Liver (tissue), 3 donors: ENCODE measurements around the gene TFAP2B.

ENCODE experiments used
- ATF3 ChIP-seq: IDR thresholded peaks from 2 replicates; pipeline ENCODE4 v1.6.1; 2016; ENCODE audit warnings: antibody characterized with exemption
- CTCF ChIP-seq: fragments of 150-350 bp; IDR thresholded peaks from 2 replicates; pipeline ENCODE4 v1.5.1; 2017; ENCODE audit warnings: improper control_type of control experiment, low read depth, low read length; ENCODE audit not compliant: missing input control
- EGR1 ChIP-seq, 2 donors: IDR thresholded peaks; 2 replicates each; pipeline ENCODE4 v1.6.1; 2016 to 2018; ENCODE audit warnings: antibody characterized with exemption in 2 of 2, low read depth in 2 of 2
- FOXA1 ChIP-seq: IDR thresholded peaks from 2 replicates; pipeline ENCODE4 v1.6.1; 2016; ENCODE audit warnings: antibody characterized with exemption
- GABPA ChIP-seq, 2 donors: IDR thresholded peaks in 1 of 2; conservative IDR thresholded peaks in 1 of 2; 2 replicates each; pipeline ENCODE4 v1.6.1; 2016; ENCODE audit warnings: antibody characterized with exemption in 2 of 2, mild to moderate bottlenecking in 1 of 2, moderate library complexity in 1 of 2
- HNF4A ChIP-seq, 2 donors: conservative IDR thresholded peaks; 2 replicates each; pipeline ENCODE4 v1.6.1; 2016; ENCODE audit warnings: antibody characterized with exemption in 2 of 2, mild to moderate bottlenecking in 2 of 2
- HNF4G ChIP-seq: IDR thresholded peaks from 2 replicates; pipeline ENCODE4 v1.6.1; 2016; ENCODE audit warnings: antibody characterized with exemption
- JUND ChIP-seq, 2 donors: IDR thresholded peaks; 2 replicates each; pipeline ENCODE4 v1.6.1; 2016; ENCODE audit warnings: antibody characterized with exemption in 2 of 2
- MAX ChIP-seq: IDR thresholded peaks from 2 replicates; pipeline ENCODE4 v1.6.1; 2016; ENCODE audit warnings: antibody characterized with exemption
- REST ChIP-seq: IDR thresholded peaks from 2 replicates; pipeline ENCODE4 v1.6.1; 2016; ENCODE audit warnings: antibody characterized with exemption, mild to moderate bottlenecking
- RXRA ChIP-seq, 2 donors: IDR thresholded peaks; 2 replicates each; pipeline ENCODE4 v1.6.1; 2017 to 2018; ENCODE audit warnings: antibody characterized with exemption in 2 of 2, mild to moderate bottlenecking in 1 of 2
- SP1 ChIP-seq: IDR thresholded peaks from 2 replicates; pipeline ENCODE4 v1.6.1; 2018; ENCODE audit warnings: antibody characterized with exemption, mild to moderate bottlenecking
- TAF1 ChIP-seq: conservative IDR thresholded peaks from 2 replicates; pipeline ENCODE4 v1.6.1; 2016; ENCODE audit warnings: antibody characterized with exemption, mild to moderate bottlenecking
- ZBTB33 ChIP-seq: IDR thresholded peaks from 2 replicates; pipeline ENCODE4 v1.6.1; 2016; ENCODE audit warnings: antibody characterized with exemption
- donor health status: healthy.
- donor health status: healthy.

GRCh38 chr6:50850223-50851048 lies 31.8 kb downstream of the TFAP2B start:
- TF ChIP-seq CTCF (no peak), TAF1 (no peak), ATF3 (no peak), REST (no peak), RXRA (IDR thresholded peaks at IDR 0.05) (no peak), SP1 (no peak), HNF4A (conservative IDR thresholded peaks at IDR 0.05) (no peak), EGR1 (IDR thresholded peaks at IDR 0.05; ENCODE audit: low read depth in 2 of 2) (peak; percentile 78 to 84), GABPA (IDR thresholded peaks at IDR 0.05 in 1 of 2, conservative IDR thresholded peaks at IDR 0.05 in 1 of 2) (no peak), JUND (IDR thresholded peaks at IDR 0.05) (no peak), MAX (no peak), HNF4G (no peak), ZBTB33 (no peak), FOXA1 (no peak)
